HCEC 1CT (cell line): ENCODE results near the gene DDAH1.

Experiments
- DNase-seq: peaks from one replicate; pipeline ENCODE4 v3.0.0-alpha.2; 2017

The DDAH1 gene

DNA sequence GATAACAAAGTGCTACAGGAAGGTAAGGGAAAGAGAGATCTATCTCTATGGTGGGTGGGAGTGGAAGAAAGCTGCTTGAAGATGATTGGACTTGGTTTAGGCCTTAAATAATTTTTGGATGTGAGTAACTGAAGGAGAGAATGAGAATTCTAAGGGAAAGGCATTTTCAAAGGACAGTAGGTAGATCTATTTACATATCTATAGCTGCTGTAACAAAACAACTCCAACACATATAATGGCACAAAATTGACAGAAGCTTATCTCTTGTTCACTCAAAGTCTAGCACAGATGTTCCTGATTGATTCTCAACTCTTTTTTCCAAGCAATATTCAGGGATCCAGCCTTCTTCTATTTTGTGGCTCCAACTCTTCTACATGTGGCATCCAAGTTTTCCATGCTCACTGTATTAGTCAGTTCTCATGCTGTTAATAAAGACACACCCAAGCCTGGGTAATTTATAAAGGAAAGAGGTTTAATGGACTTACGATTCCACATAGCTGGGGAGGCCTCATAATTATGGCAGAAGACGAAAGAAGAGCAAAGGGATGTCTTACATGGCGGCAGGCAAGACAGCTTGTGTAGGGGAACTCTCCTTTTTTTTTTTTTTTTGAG, 3.1 kb upstream of the DDAH1 start:
- DNase-seq = no peak

DNA sequence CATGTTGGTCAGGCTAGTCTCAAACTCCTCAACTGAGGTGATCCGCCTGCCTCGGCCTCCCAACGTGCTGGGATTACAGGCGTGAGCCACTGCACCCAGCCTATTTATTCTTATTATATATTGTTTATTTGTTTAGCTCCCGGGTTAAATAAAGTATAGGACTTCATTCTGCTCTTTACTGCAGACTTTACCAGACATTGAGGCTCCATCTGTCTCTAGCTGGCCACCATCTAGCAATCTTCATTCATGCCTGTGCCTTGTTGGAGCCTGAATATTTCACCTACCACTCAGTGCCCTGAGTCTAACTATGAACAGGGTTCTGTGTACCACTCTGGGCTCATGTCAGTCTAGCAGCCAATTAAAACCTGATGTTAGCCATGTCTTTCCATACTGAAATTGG, 2.1 kb upstream of the DDAH1 start:
- no peak for DNase-seq

DNA sequence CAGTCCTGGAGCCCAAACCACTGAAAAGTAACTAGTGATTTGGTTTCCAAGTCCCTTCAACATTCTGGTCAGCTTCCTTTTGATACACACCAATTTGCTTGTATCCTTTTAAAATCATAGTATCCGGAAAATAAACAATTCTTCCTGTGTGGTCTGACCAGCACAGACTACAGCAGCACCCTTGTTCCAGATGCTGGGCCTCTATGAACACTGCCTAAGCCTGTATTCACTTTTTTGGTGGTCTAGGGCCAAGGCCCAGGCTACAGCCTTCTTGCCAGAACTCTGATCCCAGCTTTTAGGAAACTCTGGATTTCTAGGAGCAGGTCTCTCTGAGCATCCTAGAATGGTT, 801 bp upstream of the DDAH1 start:
- peak; percentile 60 for DNase-seq

- DNase-seq = peak; percentile 78
Measured at GRCh38 chr1:85464497-85465098, 361 bp downstream of the DDAH1 start.

- DNase-seq = peak; percentile 35
Measured at GRCh38 chr1:85463731-85464496, 1.0 kb downstream of the DDAH1 start.

DNA sequence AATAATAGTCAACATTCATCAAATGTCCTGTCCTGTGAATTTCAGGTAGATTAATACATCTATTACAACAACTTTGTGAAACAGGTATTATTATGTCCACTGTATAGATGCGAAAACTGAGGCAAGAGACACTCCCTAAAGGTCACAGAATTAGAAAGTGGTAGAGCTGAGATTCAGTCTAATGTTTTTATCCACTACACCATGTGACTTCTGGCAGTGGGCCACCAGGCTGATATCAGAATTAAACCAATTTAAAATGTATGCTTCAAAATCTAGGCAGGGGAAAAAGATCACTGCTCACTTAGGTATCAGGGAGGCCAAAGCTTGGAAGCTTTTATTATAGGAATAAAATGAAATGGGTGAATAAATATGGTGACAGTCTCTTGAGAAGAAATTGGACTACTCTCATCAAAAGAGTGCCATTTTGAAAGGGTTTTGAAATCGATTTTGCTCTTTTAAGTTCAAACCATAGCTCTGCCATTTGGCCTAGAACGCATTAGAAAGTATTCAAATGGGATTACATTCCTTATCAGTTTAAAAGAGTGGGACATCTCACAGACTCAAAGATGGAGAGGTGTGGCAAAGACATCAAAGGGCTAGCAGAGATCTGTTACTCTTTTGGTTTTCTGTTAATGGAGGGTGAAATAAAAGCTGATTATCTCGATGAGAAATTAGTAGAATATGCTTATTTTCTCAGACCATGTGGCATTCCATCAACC, 1.9 kb downstream of the DDAH1 start:
- no peak for DNase-seq

DNA sequence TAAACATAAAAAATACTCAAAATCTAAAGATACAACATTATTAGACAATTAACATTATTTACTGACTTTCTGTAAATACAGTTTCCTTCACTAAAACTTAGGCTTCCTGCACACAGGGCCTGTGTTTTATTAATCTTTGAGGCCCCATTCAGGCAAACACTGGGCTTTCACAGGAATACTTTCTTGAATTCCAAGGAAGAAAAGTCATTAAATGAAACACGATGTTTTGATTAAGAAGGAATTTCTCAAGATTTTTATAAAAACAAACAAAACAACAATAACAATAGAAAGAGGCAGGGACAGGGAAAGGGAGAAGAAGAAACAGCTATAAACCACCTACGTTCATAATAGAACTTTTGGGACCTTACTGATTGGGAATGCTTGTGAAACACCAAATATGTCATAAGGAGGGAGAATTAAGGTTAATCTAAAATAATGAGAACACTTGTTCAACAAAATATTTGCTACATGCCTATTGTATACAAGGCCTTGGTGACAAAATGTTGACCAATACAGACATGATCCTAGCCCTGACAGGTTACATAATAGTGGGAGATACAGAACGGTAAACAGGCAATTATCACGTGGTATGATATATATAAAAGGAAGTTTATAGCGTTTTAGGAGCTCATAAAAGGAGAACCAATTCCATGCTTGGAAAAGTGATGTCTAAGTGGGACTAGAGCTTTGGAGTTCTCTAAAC, 3.6 kb downstream of the DDAH1 start:
- DNase-seq = no peak

GRCh38 chr1:85460555-85461088, 4.3 kb downstream of the DDAH1 start:
- no peak for DNase-seq

GRCh38 chr1:85459290-85459689, 5.7 kb downstream of the DDAH1 start:
- DNase-seq = no peak

DNA sequence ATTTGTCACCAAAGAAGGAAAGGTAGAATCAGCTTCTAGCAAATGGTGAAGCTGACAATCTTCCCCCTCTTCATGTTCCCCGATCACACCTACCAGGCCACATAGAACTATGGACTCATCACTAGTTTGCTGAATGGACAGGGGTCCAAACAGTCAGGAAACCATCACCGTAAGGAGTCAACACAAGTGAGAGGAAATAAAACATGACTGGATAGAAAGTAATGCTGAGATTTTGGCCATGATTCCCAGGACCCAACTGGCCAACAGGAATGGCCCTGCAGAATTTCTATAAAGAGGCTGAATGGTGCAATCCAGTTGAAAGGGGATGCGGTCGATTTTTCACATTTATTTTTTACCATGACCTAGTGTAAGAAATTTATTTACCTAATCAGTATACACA, 10.7 kb downstream of the DDAH1 start:
- no peak for DNase-seq

DNA sequence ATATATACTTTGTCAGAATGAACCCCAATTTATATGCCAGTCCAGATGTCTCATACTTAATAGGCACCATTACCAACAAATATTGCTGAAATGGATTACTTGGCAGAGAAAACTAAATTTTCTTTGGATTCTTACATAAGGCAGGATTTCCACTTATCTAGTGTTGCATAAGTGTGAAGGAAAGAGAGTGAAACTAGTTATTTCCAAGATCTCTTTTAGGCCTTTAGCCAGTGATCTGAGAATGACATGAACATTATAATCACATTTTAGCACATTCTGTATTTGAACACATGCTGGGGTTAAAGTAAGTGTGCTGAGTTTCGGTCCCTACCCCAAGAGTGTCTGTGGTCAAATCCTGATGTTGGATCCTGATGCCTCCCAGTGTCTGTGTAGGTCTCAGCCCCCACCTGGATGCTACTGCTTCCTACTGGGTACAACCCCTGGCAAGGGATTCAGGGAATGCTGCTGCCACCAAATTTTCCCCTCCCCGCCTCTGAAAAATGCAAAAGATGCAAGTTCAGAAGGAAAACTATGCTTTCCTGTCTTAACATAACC, 11.2 kb downstream of the DDAH1 start:
- DNase-seq = no peak

DNA sequence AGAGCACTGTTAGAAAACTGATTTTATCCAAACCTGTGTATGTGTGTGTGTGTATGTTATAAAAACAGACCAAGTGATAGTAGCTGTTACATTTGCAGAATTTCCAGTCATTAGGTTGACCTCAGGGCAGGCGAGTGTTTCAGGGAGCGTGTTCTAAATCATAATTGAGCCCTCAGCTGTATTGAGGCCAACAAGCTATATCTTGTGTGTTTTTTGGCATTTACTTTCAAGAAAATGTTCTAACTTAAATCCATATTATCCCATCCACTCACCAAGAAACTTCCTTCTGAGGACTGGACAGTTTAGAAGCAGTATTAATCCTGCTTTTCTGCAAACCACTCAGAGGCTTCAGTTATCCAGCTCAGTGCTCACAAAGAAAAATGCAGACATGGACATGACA, 12.0 kb downstream of the DDAH1 start:
- no peak for DNase-seq

DNA sequence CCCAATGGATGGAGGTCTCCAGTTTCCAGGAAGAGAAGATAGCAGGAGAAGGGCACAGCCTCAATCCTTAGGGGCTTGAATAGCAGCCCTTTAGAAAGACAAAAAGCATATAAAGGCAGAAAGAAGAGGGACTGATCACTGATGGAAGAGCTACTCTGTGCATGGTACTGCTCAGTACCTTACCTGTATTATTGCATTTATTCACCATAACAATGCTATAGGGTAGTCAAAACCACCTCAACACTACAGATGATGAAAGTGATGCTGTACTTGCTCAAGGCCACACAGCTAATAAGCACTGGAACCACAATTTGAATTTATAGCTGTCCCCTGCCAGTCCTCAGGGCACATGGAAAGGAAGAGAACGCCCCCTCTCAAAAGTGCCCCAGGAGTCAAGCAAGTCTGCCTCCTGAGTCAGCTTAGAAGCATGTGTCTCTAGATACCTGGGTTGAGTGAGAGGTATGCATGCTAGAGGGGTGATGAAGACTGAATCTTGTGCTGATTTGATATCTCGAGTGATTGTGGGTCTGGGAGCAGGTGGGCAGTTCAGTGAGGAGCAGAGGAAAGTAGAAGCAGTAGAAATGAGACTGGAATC, 13.6 kb downstream of the DDAH1 start:
- no peak for DNase-seq

GRCh38 chr1:85450832-85451231, 14.1 kb downstream of the DDAH1 start:
- DNase-seq = no peak

- no peak for DNase-seq
Measured at GRCh38 chr1:85449356-85449755, 15.6 kb downstream of the DDAH1 start.

- peak; percentile 86 for DNase-seq
Measured at GRCh38 chr1:85448358-85448757, 16.6 kb downstream of the DDAH1 start.

DNA sequence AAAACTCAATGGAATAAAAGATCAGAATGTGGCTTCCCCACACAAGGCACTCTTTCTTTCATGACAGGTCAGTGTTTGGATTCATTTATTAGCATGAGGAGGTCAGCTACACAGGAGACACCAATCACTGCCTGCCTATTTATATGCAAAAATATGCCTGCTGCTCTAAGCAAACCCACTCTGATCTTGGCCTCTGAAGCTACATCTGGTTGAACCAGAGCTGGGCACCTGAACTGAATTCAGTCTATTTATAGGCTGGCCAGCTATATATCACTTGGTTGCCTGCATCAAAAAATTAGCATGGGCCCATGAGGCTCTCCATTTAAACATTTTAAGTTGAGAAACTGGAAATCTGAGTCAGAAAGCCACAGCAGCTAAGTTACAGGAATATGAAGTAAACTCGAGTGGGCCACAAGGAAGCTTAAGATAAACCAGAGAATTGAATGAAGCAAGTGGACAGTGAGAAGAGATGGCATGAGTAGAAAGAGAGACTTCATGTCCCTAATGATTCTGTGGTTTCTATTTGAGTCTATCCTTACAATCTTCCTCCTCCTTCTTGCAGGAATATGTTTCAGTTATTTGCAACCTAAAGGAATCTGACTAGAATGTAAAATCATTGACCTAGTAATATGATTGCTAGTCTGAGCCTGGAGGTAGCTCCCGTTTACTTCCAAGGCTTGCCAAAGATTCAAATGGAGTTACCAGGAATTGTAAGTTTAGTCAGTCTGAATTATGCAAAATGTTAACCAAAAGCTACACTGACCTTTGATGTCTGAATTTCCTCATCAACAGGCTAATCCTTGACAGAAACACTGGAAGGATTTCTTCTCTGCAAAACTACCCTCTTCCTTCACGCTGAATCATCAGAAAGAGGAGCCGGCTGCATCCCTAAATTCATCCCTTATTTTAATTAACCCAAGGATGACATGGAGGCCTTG, 17.7 kb downstream of the DDAH1 start:
- DNase-seq = peak; percentile 81

GRCh38 chr1:85445906-85446305, 19.1 kb downstream of the DDAH1 start:
- peak; percentile 91 for DNase-seq

DNA sequence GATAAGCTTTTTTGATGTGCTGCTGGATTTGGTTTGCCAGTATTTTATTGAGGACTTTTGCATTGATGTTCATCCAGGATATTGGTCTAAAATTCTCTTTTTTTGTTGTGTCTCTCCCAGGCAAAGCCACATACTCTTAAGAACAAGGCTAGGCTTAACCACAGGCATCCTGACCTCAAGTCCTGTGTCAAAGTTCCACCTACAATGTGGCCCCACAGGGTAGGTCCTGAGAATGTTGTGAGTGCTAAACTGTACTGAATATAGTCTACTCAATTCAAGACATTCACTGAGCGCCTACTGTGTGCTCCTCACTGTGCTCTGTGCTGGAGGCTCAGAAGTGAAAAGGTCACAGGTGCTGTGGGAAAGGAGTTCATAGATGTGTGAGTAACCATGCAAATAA, 20.6 kb downstream of the DDAH1 start:
- DNase-seq = peak; percentile 20

GRCh38 chr1:85440612-85441011, 24.3 kb downstream of the DDAH1 start:
- no peak for DNase-seq

- DNase-seq = peak; percentile 77
Measured at GRCh38 chr1:85438353-85438752, 26.6 kb downstream of the DDAH1 start.
